ENCODE results near the gene CBFA2T3.

DNA sequence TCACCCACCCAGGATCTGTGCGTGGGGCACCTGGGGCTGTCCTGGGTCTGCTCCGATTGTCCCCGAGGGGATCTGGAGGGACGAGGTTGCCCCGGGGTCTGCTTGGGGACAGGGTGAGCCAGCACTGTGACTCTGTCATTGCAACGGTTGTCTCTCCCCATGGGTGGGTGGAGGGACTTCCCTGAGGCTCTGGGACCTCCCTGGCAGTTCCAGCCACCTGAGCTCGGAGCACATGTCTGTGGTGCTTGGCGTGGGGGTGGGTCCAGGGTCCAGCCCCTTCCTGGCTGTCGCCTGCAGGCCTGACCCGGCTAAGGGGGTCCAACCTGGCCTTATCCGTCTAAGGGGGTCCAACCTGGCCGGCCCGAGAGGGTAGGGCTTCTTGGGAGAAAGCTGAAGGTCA lies 8.5 kb upstream of the CBFA2T3 start:
- TF ChIP-seq CTCF (IDR thresholded peaks at IDR 0.05) (no peak), ZFX (IDR thresholded peaks at IDR 0.05; ENCODE audit: borderline replicate concordance) (no peak)

Measured in 22Rv1 (cell line).